ENCODE results near the gene EVC2.
"Not testable (repeated sequence)": the region's sequence is repeated elsewhere in the genome, so short reads cannot be mapped to it uniquely, and the experiment has no call there.

The EVC2 gene

DNA sequence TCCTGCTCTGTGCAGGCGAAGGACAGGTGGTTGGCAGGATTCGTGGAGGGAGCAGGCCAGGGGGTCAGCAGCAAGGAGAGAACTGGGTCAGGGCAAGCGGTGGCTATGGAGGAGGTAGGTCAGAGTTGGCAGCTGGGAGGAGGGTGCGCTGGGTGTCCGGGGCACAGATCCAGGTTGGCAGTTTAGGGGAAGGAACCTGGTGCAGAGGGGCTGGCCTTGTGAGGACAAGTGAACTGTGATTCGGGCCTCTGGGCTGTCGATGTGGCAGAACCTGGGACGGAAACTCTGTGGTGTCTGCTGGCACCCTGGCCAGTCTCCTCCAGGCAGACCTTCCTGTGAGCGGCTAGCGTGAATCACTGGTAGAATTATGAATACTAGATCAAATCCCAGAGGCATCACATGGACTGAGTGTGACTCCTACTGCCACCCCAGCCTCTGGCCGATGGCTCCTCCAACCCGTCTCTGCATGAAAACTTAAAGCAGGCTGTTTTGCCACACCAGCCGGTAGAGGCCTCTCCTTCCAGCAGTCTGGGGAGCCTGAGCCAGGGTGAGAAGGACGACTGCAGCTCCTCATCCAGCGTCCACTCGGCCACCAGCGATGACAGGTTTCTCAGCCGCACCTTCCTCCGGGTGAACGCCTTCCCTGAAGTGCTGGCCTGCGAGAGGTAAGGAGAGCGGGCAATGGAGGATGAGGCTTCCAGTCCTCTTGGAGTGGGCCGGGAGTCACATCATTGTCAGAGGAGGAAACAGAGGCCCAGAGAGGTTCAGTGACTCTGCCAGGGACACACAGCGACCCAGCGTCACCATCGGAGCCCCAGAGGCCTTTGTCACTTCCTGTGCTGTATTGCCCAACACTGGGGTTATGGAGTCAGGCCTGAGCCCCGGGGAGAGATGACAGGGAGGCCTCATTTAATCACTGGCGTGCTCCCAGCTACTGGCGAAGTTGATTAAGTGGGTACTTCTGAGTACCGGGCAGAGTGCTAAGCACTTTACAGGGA is 22.9 kb upstream of the EVC2 start:
- H3K9me3 Mint-ChIP-seq = no peaks in the 10 kb centered on the region
- ATAC-seq (replicated peaks) (no peak), DNase-seq (no peak)
- H3K27ac Mint-ChIP-seq = no peak overlapping the region
- no peak overlapping the region for H3K4me3 Mint-ChIP-seq
- H3K27me3 Mint-ChIP-seq = peaks cover 0 to 7% of the 10 kb centered on the region in 2 donors
- no peaks in the 10 kb centered on the region for H3K4me1 Mint-ChIP-seq (ENCODE audit: low read depth in 2 of 2)
- peaks cover 3% of the 10 kb centered on the region for H3K36me3 Mint-ChIP-seq (ENCODE audit: insufficient read depth)

DNA sequence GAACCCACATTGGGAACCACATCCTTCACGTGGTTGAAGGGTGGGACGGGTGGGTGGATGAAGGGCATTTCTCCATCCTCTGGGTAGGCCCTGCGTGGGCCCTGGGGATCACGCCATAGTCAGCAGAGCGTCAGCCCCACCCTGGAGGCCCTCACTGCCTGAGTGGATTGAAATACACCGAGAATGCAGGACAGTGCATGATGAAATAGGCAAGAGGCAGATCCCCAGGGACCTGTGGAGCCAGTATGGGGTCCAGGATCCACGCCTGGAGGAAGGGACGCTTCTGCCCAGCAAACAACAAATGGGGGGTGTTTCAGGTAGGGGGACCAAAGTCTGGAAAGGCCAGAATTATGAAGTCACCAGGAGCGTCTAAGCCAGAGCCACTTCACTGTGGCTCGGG is 22.1 kb upstream of the EVC2 start:
- ATAC-seq (replicated peaks) (no peak), DNase-seq (no peak)

DNA sequence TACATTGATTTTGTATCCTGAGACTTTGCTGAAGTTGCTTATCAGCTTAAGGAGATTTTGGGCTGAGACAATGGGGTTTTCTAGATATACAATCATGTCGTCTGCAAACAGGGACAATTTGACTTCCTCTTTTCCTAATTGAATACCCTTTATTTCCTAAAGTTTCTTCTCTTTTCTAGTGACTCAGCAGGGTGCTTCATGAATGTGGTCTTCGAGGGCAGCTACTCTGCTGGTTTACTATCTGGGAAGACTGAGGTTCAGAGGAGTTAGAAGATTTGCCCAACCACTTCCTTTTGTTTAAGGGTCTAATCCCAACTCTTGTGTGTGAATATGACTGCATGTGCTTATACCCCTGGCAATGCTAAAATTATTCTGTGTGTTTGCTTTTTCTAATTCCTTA is 20.1 kb upstream of the EVC2 start:
- H3K4me1 Mint-ChIP-seq (ENCODE audit: low read depth in 2 of 2) = not testable (repeated sequence)

More for the DNA sequence above, 22.1 kb upstream of the EVC2 start:
- Mint-ChIP-seq H3K4me1 (ENCODE audit: low read depth in 2 of 2) (no peaks in the 10 kb centered on the region), H3K9me3 (no peaks in the 10 kb centered on the region), H3K36me3 (ENCODE audit: insufficient read depth) (peaks cover 3% of the 10 kb centered on the region), H3K27ac (no peak overlapping the region), H3K27me3 (peaks cover 0 to 7% of the 10 kb centered on the region in 2 donors), H3K4me3 (no peak overlapping the region)

DNA sequence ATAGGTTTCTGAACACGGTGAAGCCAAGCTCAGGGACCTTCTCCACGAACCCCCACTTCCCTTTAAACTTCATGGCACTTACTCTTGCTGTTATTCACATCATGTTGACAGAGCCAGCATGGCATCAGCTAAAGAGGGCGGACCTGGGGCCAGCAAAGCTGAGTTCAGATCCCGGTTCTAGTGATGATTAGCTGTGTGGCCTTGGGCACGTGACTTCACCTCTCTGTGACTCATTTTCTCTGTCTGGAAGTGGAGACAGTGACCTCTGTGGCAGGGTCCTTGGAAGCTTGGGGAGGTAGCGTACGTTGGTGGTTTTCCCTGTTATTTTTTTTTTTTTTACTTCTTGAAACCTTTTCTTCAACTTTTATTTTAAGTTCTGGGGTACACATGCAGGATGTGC is 16.0 kb upstream of the EVC2 start:
- Mint-ChIP-seq H3K27me3 (peaks cover 3 to 14% of the 10 kb centered on the region in 2 donors), H3K36me3 (ENCODE audit: insufficient read depth) (no peaks in the 10 kb centered on the region), H3K4me3 (no peak overlapping the region), H3K4me1 (ENCODE audit: low read depth in 2 of 2) (no peaks in the 10 kb centered on the region), H3K9me3 (no peaks in the 10 kb centered on the region), H3K27ac (no peak overlapping the region)
- ATAC-seq (replicated peaks) = no peak
- DNase-seq = no peak

More for the DNA sequence above, 20.1 kb upstream of the EVC2 start:
- not testable (repeated sequence) for H3K9me3 Mint-ChIP-seq; H3K36me3 Mint-ChIP-seq (ENCODE audit: insufficient read depth); H3K4me3 Mint-ChIP-seq; DNase-seq; H3K27ac Mint-ChIP-seq; H3K27me3 Mint-ChIP-seq; ATAC-seq (replicated peaks)

DNA sequence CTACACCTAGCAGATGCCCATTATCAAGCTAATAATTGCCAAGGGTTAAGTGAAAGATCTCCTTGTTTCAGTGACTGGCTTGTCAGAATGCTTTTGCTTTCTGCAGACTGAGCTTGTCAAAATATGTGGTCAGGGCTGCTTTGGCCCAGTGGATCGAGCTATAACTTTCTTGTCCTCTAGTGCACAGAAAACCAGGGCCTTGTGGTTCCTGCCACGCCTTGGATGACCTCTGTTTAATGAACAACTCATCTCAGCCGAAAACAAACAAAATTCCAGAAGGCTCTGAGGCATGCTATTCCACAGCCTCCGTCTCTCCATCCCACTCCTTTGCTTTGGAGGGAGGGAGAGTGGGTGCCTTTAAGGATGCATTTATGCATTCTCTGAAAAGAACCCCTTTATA is 14.0 kb upstream of the EVC2 start:
- Mint-ChIP-seq H3K4me1 (ENCODE audit: low read depth in 2 of 2) (no peaks in the 10 kb centered on the region), H3K27ac (no peak overlapping the region), H3K36me3 (ENCODE audit: insufficient read depth) (no peaks in the 10 kb centered on the region), H3K27me3 (peaks cover 13 to 23% of the 10 kb centered on the region in 2 donors), H3K4me3 (no peak overlapping the region), H3K9me3 (no peaks in the 10 kb centered on the region)
- DNase-seq = no peak
- ATAC-seq (replicated peaks) = no peak

DNA sequence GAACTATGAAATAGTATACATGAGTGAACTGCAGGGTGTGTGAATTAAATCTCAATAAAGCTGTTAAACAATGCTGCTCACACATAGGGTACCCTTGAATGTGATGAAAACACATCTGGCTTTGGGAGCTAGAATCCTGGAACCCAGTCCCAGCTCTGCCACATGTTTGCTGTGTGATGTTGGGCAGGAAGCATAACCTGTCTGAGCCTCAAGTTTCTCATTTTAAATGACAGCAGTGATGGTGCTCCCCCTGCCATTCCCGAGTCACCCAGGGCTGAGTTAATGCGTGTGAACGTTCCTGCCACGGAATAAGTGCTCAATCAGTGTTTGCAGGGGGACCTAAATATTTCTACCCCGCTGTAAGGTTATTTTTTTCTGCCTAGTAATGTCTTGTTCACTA is 13.6 kb upstream of the EVC2 start:
- no peak overlapping the region for H3K4me3 Mint-ChIP-seq
- DNase-seq (no peak), ATAC-seq (replicated peaks) (no peak)
- H3K27me3 Mint-ChIP-seq = peaks cover 13 to 23% of the 10 kb centered on the region in 2 donors
- H3K27ac Mint-ChIP-seq = no peak overlapping the region
- H3K4me1 Mint-ChIP-seq (ENCODE audit: low read depth in 2 of 2) = no peaks in the 10 kb centered on the region
- H3K9me3 Mint-ChIP-seq = no peaks in the 10 kb centered on the region
- H3K36me3 Mint-ChIP-seq (ENCODE audit: insufficient read depth) = no peaks in the 10 kb centered on the region

DNA sequence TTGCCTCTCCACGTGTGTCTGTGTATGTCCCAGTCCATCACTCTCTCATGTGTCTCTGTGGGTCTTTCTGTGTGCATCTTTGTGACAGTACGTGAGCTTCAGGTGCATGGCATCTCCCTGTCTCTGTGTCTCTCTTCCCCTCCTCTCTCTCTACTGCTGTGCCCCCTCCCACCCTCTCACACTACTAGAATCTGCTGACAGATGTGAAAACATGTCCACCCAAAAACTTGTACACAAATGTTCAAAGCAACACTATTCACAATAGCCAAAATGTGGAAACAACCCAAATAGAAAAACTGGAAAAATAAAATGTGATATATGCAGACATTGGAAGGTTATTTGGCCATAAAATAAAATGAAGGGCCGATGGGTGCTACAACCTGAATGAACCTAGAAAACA is 12.6 kb upstream of the EVC2 start:
- Mint-ChIP-seq H3K36me3 (ENCODE audit: insufficient read depth) (no peaks in the 10 kb centered on the region), H3K27me3 (peaks cover 13 to 23% of the 10 kb centered on the region in 2 donors), H3K4me3 (no peak overlapping the region), H3K9me3 (no peaks in the 10 kb centered on the region), H3K27ac (no peak overlapping the region), H3K4me1 (ENCODE audit: low read depth in 2 of 2) (no peaks in the 10 kb centered on the region)
- ATAC-seq (replicated peaks) (no peak), DNase-seq (no peak)

DNA sequence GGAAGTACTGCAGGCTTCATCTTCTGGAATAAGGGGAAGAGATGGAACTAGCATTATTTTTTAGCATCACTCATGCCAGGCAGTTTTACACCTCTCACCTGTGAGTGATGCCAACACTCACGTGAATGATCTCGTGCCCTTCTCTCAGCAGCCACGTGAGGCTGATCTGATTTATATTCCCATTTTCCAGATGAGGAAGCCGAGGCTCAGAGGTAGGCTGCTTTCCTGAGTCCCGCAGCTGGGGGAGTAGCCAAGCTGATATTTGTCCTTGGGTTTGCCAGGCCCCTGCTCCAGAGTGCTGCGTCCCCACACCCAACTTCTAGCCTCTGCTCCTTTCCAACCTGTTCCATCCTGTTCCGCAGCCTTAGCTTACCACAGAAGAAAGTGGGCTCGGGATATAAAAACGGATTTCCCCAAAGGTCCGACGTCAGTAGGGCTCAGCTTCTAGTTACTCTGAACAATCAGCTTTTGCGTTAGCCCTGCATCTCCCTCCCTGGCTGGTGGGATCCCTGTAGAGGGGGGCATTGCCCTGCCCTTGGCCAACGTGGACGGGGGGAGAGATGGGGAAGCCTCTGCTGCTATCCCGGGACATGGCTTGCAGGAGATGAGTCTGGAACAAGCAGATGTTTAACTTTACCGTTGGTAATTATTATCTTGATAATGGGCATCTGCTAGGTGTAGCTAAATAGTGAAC is 11.9 kb upstream of the EVC2 start:
- Mint-ChIP-seq H3K27me3 (peaks cover 13 to 23% of the 10 kb centered on the region in 2 donors), H3K4me3 (no peak overlapping the region), H3K9me3 (no peaks in the 10 kb centered on the region), H3K36me3 (ENCODE audit: insufficient read depth) (no peaks in the 10 kb centered on the region), H3K4me1 (ENCODE audit: low read depth in 2 of 2) (no peaks in the 10 kb centered on the region), H3K27ac (no peak overlapping the region)
- no peak for DNase-seq
- ATAC-seq (replicated peaks) = no peak

DNA sequence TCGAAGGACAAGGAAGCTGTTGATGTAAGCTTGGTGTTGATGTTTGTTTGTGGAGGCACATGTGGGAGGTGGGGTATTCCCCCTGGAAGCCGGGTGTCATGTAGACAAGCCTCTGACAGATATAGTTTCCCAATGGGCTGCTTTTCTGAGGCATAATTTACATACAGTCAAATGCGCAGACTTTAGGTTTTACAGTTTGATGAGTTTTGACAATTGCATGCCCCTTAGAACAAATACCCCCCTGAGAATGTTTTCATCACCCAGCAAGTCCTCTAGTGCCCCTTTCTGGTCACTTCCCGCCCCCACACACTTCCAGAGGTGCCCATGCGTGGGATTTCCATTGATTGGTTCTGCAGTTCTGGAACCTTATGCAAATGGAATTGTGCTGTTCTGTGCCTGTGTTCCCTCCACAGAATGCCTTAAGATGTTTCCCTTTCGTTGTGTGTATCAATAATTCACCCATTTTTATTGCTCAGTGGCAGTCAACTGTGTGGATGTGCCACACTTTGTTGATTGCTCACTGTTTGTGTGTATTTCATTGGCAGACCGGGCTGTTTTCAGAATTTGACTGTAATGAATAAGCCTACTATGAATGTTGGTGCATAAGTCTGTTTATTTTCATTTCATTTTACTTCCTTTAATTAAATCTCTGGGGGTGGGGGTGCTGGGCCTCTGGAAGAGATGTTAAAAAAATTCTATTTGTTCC is 11.1 kb upstream of the EVC2 start:
- H3K27ac Mint-ChIP-seq = no peak overlapping the region
- H3K9me3 Mint-ChIP-seq = no peaks in the 10 kb centered on the region
- H3K4me3 Mint-ChIP-seq = no peak overlapping the region
- ATAC-seq (replicated peaks) (no peak), DNase-seq (no peak)
- H3K4me1 Mint-ChIP-seq (ENCODE audit: low read depth in 2 of 2) = no peaks in the 10 kb centered on the region
- no peaks in the 10 kb centered on the region for H3K36me3 Mint-ChIP-seq (ENCODE audit: insufficient read depth)
- H3K27me3 Mint-ChIP-seq = peaks cover 13 to 23% of the 10 kb centered on the region in 2 donors

DNA sequence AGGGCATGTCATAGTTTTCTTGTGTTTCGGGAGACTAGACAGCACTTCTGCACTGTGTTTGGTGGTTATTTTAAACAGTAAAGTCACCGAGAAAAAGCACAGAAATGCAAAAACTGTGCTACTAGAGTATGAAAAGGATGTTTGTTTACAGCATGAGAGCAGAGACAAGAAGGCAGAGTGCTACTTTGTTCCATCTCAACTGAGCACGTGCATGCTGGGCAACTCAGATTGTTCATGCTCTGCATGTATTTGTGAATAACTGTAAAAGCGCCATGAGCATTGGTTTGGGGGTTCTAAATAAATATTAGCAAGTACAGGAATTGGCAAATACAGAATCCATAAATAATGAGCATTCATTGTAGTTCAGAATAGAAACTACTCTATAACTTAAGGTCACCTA is 10.1 kb upstream of the EVC2 start:
- ATAC-seq (replicated peaks) = no peak

DNA sequence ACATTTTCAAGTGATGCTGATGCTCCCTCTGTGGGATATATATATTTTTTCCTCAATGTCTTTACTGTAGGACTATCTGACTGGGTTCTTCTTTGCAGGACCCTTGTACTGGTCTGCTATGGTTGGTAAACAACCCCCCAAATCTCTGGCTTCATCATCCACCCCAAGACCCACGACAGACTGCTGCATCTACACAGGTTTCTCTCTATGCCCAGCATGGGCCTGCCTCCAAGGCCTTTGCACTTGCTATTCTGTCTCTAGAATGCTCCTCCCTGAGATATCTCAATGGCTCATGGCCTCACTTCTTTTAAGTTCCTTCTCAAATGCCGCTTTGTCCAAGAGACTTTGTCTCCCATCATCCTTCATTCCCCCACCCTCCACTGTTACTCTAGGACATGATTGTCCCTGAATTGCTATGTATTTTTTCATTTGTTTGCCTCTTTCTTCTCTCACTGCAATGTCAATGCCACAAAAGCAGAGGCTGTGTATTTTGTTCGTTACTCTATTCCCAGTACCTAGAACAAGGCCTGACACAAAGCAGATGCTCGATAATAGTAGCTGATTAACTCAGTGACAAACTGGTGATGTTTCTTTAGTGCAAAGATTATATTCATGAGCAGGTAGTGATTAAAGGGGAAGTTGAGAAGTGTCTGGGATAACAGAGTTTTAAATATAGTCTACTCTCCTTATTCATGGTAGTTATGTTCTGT is 9.2 kb upstream of the EVC2 start:
- no peak overlapping the region for H3K4me3 Mint-ChIP-seq
- H3K4me1 Mint-ChIP-seq (ENCODE audit: low read depth in 2 of 2) = no peaks in the 10 kb centered on the region
- no peaks in the 10 kb centered on the region for H3K9me3 Mint-ChIP-seq
- ATAC-seq (replicated peaks) (no peak), DNase-seq (no peak)
- peaks cover 15 to 27% of the 10 kb centered on the region in 2 donors for H3K27me3 Mint-ChIP-seq
- H3K36me3 Mint-ChIP-seq (ENCODE audit: insufficient read depth) = no peaks in the 10 kb centered on the region
- no peak overlapping the region for H3K27ac Mint-ChIP-seq

More for the DNA sequence above, 10.1 kb upstream of the EVC2 start:
- no peaks in the 10 kb centered on the region for H3K9me3 Mint-ChIP-seq
- no peaks in the 10 kb centered on the region for H3K4me1 Mint-ChIP-seq (ENCODE audit: low read depth in 2 of 2)
- no peak overlapping the region for H3K4me3 Mint-ChIP-seq
- no peak for DNase-seq
- no peak overlapping the region for H3K27ac Mint-ChIP-seq
- H3K36me3 Mint-ChIP-seq (ENCODE audit: insufficient read depth) = no peaks in the 10 kb centered on the region
- peaks cover 13 to 23% of the 10 kb centered on the region in 2 donors for H3K27me3 Mint-ChIP-seq

DNA sequence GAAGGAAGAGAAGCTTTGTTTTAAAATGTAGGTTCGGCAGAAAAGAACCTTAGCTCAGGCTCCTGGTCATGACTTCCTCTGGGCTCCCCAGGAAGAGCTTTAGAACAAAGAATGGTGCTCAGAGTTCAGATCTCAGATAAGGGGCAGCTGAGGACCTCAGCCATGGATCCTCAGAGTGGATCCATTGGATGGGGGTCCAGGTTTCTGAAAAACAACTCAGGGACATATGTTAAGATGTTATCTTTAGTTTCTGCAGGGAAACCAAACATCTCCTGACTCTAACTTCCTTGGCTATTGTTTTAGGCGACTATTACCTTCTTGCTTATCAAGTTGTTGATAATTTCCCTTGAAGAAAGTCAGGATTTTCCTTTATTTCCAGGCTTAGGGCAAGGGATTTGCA is 8.0 kb upstream of the EVC2 start:
- no peak for DNase-seq
- no peak overlapping the region for H3K27ac Mint-ChIP-seq
- no peak for ATAC-seq (replicated peaks)
- H3K36me3 Mint-ChIP-seq (ENCODE audit: insufficient read depth) = no peaks in the 10 kb centered on the region
- no peaks in the 10 kb centered on the region for H3K4me1 Mint-ChIP-seq (ENCODE audit: low read depth in 2 of 2)
- no peak overlapping the region for H3K4me3 Mint-ChIP-seq
- H3K9me3 Mint-ChIP-seq = no peaks in the 10 kb centered on the region
- H3K27me3 Mint-ChIP-seq = peaks cover 26 to 38% of the 10 kb centered on the region in 2 donors

DNA sequence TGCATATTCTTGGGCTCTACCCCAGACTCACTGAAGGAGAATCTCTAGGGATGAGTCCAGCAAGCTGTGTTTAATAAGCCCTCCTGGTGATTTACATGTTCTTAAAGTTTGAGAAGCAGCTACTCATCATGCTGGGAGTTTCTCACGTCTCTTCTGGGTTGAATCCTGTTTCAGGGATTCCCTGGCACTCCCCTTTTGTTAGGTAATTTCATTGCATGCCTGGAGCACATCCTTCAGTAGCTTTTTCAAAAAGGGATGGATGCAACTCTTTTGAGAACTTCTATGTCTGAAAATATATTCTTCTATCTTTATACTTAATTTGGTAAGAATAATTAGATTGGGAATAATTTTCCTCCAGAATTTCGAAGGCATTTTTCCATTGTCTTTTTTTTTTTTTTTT is 7.0 kb upstream of the EVC2 start:
- Mint-ChIP-seq H3K36me3 (ENCODE audit: insufficient read depth) (peaks cover 3% of the 10 kb centered on the region), H3K9me3 (no peaks in the 10 kb centered on the region)

More for the DNA sequence above, 7.0 kb upstream of the EVC2 start:
- Mint-ChIP-seq H3K27me3 (peaks cover 31 to 41% of the 10 kb centered on the region in 2 donors), H3K4me1 (ENCODE audit: low read depth in 2 of 2) (peaks cover 4 to 5% of the 10 kb centered on the region in 2 donors), H3K4me3 (no peak overlapping the region), H3K27ac (no peak overlapping the region)
- ATAC-seq (replicated peaks) (no peak), DNase-seq (no peak)
